ENCODE data around the gene NFE2L2.

The NFE2L2 gene

DNA sequence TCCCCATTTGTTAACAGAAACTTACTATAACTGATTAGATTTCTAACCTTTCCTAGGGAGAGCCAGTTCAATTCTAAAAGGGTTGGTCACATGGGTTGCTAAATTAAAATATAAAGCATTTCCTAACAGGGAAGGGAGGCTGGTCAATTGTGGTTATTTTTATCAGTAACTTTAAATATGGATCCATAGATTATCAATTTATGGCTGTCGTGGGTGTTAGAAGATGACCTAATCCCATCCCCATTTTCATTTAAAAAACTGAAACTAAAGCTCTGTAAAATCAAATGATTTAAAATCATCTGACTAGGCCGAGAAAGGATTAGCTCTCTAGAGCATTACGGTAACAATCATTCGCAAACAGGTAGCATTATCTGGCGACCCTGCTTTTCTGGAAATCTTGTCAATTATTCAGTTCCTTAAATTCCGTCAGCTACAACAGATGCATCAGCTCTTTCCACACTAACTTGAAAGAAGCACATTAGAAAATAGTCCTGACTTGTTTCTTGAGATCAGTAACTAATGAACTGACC lies 52.9 kb downstream of the NFE2L2 start:
- TF ChIP-seq EZH2 (IDR thresholded peaks at IDR 0.05; ENCODE audit: borderline replicate concordance, low read length): no peak
- TF ChIP-seq, protein P1, sequence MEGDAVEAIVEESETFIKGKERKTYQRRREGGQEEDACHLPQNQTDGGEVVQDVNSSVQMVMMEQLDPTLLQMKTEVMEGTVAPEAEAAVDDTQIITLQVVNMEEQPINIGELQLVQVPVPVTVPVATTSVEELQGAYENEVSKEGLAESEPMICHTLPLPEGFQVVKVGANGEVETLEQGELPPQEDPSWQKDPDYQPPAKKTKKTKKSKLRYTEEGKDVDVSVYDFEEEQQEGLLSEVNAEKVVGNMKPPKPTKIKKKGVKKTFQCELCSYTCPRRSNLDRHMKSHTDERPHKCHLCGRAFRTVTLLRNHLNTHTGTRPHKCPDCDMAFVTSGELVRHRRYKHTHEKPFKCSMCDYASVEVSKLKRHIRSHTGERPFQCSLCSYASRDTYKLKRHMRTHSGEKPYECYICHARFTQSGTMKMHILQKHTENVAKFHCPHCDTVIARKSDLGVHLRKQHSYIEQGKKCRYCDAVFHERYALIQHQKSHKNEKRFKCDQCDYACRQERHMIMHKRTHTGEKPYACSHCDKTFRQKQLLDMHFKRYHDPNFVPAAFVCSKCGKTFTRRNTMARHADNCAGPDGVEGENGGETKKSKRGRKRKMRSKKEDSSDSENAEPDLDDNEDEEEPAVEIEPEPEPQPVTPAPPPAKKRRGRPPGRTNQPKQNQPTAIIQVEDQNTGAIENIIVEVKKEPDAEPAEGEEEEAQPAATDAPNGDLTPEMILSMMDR (IDR thresholded peaks at IDR 0.05; ENCODE audit: low read length): no peak
- peaks cover 50% of the 10 kb centered on the region for H3K79me2 ChIP-seq (ENCODE audit: insufficient read depth, low read length)
- H3F3A ChIP-seq (ENCODE audit: insufficient read depth, low read length): no peaks in the 10 kb centered on the region

GRCh38 chr2:177211169-177211568 lies 53.4 kb downstream of the NFE2L2 start:
- peak overlapping the region; percentile 73 for H3K4me2 ChIP-seq (ENCODE audit: low read length)
- H3K79me2 ChIP-seq (ENCODE audit: insufficient read depth, low read length): peaks cover 45% of the 10 kb centered on the region
- no peaks in the 10 kb centered on the region for H3K9me3 ChIP-seq (ENCODE audit: low read length)
- peaks cover 3% of the 10 kb centered on the region; the same call in 1 of the 2 replicates for H4K20me1 ChIP-seq (ENCODE audit: insufficient read depth, low read length)
- H3K36me3 ChIP-seq (ENCODE audit: insufficient read depth, low read length): peaks cover 30% of the 10 kb centered on the region
- H3K9me2 ChIP-seq (ENCODE audit: low read depth, low read length): no peaks in the 10 kb centered on the region
- 0 out of 2 replicates have a peak overlapping the region, but pooled peaks have one; percentile 39 for H2AFZ ChIP-seq (ENCODE audit: low read length)
- H3F3A ChIP-seq (ENCODE audit: insufficient read depth, low read length): no peaks in the 10 kb centered on the region
- H3K27ac ChIP-seq (ENCODE audit: low read depth, low read length, poor library complexity, severe bottlenecking): peak overlapping the region; percentile 90
- peak overlapping the region; percentile 84 for H3K4me3 ChIP-seq (ENCODE audit: low read depth, low read length, poor library complexity, severe bottlenecking)
- H3K27me3 ChIP-seq (ENCODE audit: insufficient read depth, low read length): no peaks in the 10 kb centered on the region
- H3K4me1 ChIP-seq (ENCODE audit: insufficient read depth, low read length, severe bottlenecking): peaks cover 37% of the 10 kb centered on the region
- peak overlapping the region; percentile 92 for H3K9ac ChIP-seq (ENCODE audit: low read length)
- TF ChIP-seq EZH2 (IDR thresholded peaks at IDR 0.05; ENCODE audit: borderline replicate concordance, low read length): no peak
- TF ChIP-seq, protein P1 (IDR thresholded peaks at IDR 0.05; ENCODE audit: low read length): no peak

More for the DNA sequence above, 52.9 kb downstream of the NFE2L2 start:
- H3K9me2 ChIP-seq (ENCODE audit: low read depth, low read length): no peaks in the 10 kb centered on the region
- peak overlapping the region; percentile 73 for H3K4me2 ChIP-seq (ENCODE audit: low read length)
- H3K27me3 ChIP-seq (ENCODE audit: insufficient read depth, low read length): no peaks in the 10 kb centered on the region
- peak overlapping the region; percentile 92 for H3K9ac ChIP-seq (ENCODE audit: low read length)
- H3K27ac ChIP-seq (ENCODE audit: low read depth, low read length, poor library complexity, severe bottlenecking): peak overlapping the region; percentile 90
- H4K20me1 ChIP-seq (ENCODE audit: insufficient read depth, low read length): peaks cover 3% of the 10 kb centered on the region; the same call in 1 of the 2 replicates
- peaks cover 35% of the 10 kb centered on the region for H3K36me3 ChIP-seq (ENCODE audit: insufficient read depth, low read length)
- H3K9me3 ChIP-seq (ENCODE audit: low read length): no peaks in the 10 kb centered on the region
- H3K4me1 ChIP-seq (ENCODE audit: insufficient read depth, low read length, severe bottlenecking): peaks cover 37% of the 10 kb centered on the region
- peak overlapping the region; percentile 84 for H3K4me3 ChIP-seq (ENCODE audit: low read depth, low read length, poor library complexity, severe bottlenecking)
- no peak overlapping the region for H2AFZ ChIP-seq (ENCODE audit: low read length)

DNA sequence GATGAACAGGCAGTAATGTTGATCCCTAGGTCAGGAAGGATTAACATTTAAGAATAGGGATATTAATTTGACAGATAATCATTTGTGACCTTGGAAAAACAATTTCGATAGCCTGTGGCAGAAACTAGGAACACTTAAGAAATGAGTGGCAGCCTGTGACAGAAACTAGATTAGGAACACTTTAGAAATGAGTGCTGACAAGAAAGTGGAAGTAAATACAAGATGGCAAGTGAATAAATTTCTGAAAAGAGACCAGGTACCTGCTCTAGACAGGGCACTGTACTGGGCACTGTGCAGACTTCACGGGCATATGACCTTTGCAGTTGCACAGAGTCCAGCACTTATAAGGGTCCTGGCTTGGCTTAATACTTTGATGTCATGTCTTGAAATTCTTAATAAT lies 57.4 kb downstream of the NFE2L2 start:
- no peaks in the 10 kb centered on the region for H3K36me3 ChIP-seq (ENCODE audit: insufficient read depth, low read length)
- no peak overlapping the region for H3K9ac ChIP-seq (ENCODE audit: low read length)
- no peak overlapping the region for H3K4me2 ChIP-seq (ENCODE audit: low read length)

More for the DNA sequence above, 57.4 kb downstream of the NFE2L2 start:
- no peak overlapping the region for H2AFZ ChIP-seq (ENCODE audit: low read length)
- no peaks in the 10 kb centered on the region for H3K27me3 ChIP-seq (ENCODE audit: insufficient read depth, low read length)
- no peaks in the 10 kb centered on the region for H3F3A ChIP-seq (ENCODE audit: insufficient read depth, low read length)
- H3K9me2 ChIP-seq (ENCODE audit: low read depth, low read length): no peaks in the 10 kb centered on the region
- no peaks in the 10 kb centered on the region for H3K9me3 ChIP-seq (ENCODE audit: low read length)
- H4K20me1 ChIP-seq (ENCODE audit: insufficient read depth, low read length): no peaks in the 10 kb centered on the region
- TF ChIP-seq, protein P1 (IDR thresholded peaks at IDR 0.05; ENCODE audit: low read length): no peak
- TF ChIP-seq EZH2 (IDR thresholded peaks at IDR 0.05; ENCODE audit: borderline replicate concordance, low read length): no peak
- no peak overlapping the region for H3K4me3 ChIP-seq (ENCODE audit: low read depth, low read length, poor library complexity, severe bottlenecking)
- H3K4me1 ChIP-seq (ENCODE audit: insufficient read depth, low read length, severe bottlenecking): peaks cover 21% of the 10 kb centered on the region
- no peak overlapping the region for H3K27ac ChIP-seq (ENCODE audit: low read depth, low read length, poor library complexity, severe bottlenecking)
- H3K79me2 ChIP-seq (ENCODE audit: insufficient read depth, low read length): peaks cover 13% of the 10 kb centered on the region

All from OCI-LY1 (cell line).